IMR-90 (cell line): ENCODE measurements around the gene DISC1. TPM values are rescaled to one million over a fixed set of nuclear protein-coding genes. Genes with fewer than 3 reads are reported as not detected.

Source experiments
- ATAC-seq: fragments of 200-7000 bp; cut with Tn5 transposase; 2 replicates; pipeline ENCODE4 v1.9.1; 2020; ENCODE audit warnings: low read depth, mild to moderate bottlenecking, moderate library complexity
- BruUV-seq: library from RNA; stranded (reverse); fragments of 400-500 nt; replicated peaks from 2 replicates; lab custom pipeline; 2021; lab: Mats Ljungman, UMichigan
- CTCF ChIA-PET: fragments of 300-600 bp; formaldehyde crosslinking; extraction: SDS; loops from one replicate; lab custom pipeline; 2021; ENCODE audit warnings: antibody characterized with exemption; lab: Yijun Ruan, JAX
- POLR2A ChIA-PET: fragments of 300-600 bp; sonication (Branson Sonifier 250); formaldehyde crosslinking; loops from one replicate; lab custom pipeline; 2022; ENCODE audit warnings: antibody characterized with exemption; ENCODE audit not compliant: unreplicated experiment; lab: Charles Lee
- DNase-seq: peaks from one replicate; pipeline ENCODE4 v3.0.0; 2013
- H2AFZ ChIP-seq: replicated peaks from 2 replicates; pipeline ENCODE3; 2013; ENCODE audit warnings: low read length, mild to moderate bottlenecking; ENCODE audit not compliant: poor library complexity
- H2AK5ac ChIP-seq: 2 replicates; pipeline ENCODE4 v1.6.1; 2013; ENCODE audit warnings: low read depth, low read length, inconsistent platforms
- H2AK9ac ChIP-seq: replicated peaks from 2 replicates; pipeline ENCODE3; 2013; ENCODE audit warnings: mild to moderate bottlenecking, low read depth, low read length, moderate library complexity; ENCODE audit not compliant: poor library complexity
- H2BK120ac ChIP-seq: 2 replicates; pipeline ENCODE4 v1.6.1; 2013; ENCODE audit warnings: low read depth, low read length, inconsistent platforms
- H2BK15ac ChIP-seq: 3 replicates; pipeline ENCODE4 v1.6.1; 2013; ENCODE audit warnings: low read depth, low read length, inconsistent platforms
- H2BK20ac ChIP-seq: 2 replicates; pipeline ENCODE4 v1.6.1; 2013; ENCODE audit warnings: low read depth, mild to moderate bottlenecking, inconsistent platforms, low read length, moderate library complexity
- H2BK5ac ChIP-seq: 2 replicates; pipeline ENCODE4 v1.6.1; 2013; ENCODE audit warnings: mild to moderate bottlenecking, low read depth, low read length, inconsistent platforms; ENCODE audit not compliant: poor library complexity, severe bottlenecking
- H3K14ac ChIP-seq: replicated peaks from 2 replicates; pipeline ENCODE4 v1.6.1; 2013; ENCODE audit warnings: low read depth, low read length, inconsistent platforms
- H3K18ac ChIP-seq: 2 replicates; pipeline ENCODE4 v1.6.1; 2013; ENCODE audit warnings: low read depth, low read length, control low read depth
- H3K23ac ChIP-seq: 2 replicates; pipeline ENCODE4 v1.6.1; 2013; ENCODE audit warnings: low read depth, low read length, inconsistent platforms
- H3K27ac ChIP-seq: 2 replicates; pipeline ENCODE4 v1.5.1; 2013; ENCODE audit warnings: mild to moderate bottlenecking, control low read depth, low read length; ENCODE audit not compliant: insufficient read depth
- H3K27me3 ChIP-seq: 2 replicates; pipeline ENCODE4 v1.6.1; 2013; ENCODE audit warnings: low read length; ENCODE audit not compliant: control insufficient read depth, insufficient read depth
- H3K36me3 ChIP-seq: 2 replicates; pipeline ENCODE4 v1.6.1; 2013; ENCODE audit warnings: low read length, mixed read lengths; ENCODE audit not compliant: control insufficient read depth, insufficient read depth
- H3K4ac ChIP-seq: 2 replicates; pipeline ENCODE4 v1.6.1; 2013; ENCODE audit warnings: low read depth, low read length, inconsistent platforms
- H3K4me1 ChIP-seq: 2 replicates; pipeline ENCODE4 v1.6.1; 2013; ENCODE audit warnings: low read length, mixed read lengths; ENCODE audit not compliant: control insufficient read depth, insufficient read depth
- H3K4me2 ChIP-seq: 2 replicates; pipeline ENCODE4 v1.6.1; 2013; ENCODE audit warnings: low read depth, mild to moderate bottlenecking, control low read depth, low read length, moderate library complexity
- H3K4me3 ChIP-seq: 2 replicates; pipeline ENCODE4 v1.5.1; 2013; ENCODE audit warnings: low read depth, mild to moderate bottlenecking, control low read depth, low read length, moderate library complexity; ENCODE audit not compliant: insufficient read depth
- H3K56ac ChIP-seq: 2 replicates; pipeline ENCODE4 v1.6.1; 2013; ENCODE audit warnings: low read length, inconsistent platforms; ENCODE audit not compliant: insufficient read depth; ENCODE audit errors: extremely low read depth
- H3K79me1 ChIP-seq, 2 experiments: 2 replicates each; pipeline ENCODE4 v1.6.1; 2013; ENCODE audit warnings: low read length in 2 of 2, inconsistent platforms in 1 of 2, low read depth in 1 of 2
- H3K9ac ChIP-seq: 2 replicates; pipeline ENCODE4 v1.6.1; 2013; ENCODE audit warnings: low read depth, low read length, control low read depth
- H3K9me1 ChIP-seq: 2 replicates; pipeline ENCODE4 v1.6.1; 2013; ENCODE audit warnings: low read length, inconsistent platforms; ENCODE audit not compliant: insufficient read depth
- H3K9me3 ChIP-seq: 2 replicates; pipeline ENCODE4 v1.6.1; 2013; ENCODE audit warnings: low read length; ENCODE audit not compliant: control insufficient read depth, insufficient read depth
- H4K20me1 ChIP-seq: 2 replicates; pipeline ENCODE4 v1.6.1; 2013; ENCODE audit warnings: low read length, inconsistent platforms; ENCODE audit not compliant: insufficient read depth
- H4K5ac ChIP-seq: 2 replicates; pipeline ENCODE4 v1.6.1; 2013; ENCODE audit warnings: mild to moderate bottlenecking, low read depth, low read length, control low read depth
- H4K8ac ChIP-seq, 2 experiments: 2 replicates each; pipeline ENCODE4 v1.6.1; 2013; ENCODE audit warnings: low read depth in 2 of 2, low read length in 2 of 2, control low read depth in 1 of 2, inconsistent platforms in 1 of 2
- H4K91ac ChIP-seq: 2 replicates; pipeline ENCODE4 v1.6.1; 2013; ENCODE audit warnings: low read depth, low read length, inconsistent platforms; ENCODE audit not compliant: insufficient read depth
- CEBPB ChIP-seq: IDR thresholded peaks from 2 replicates; pipeline ENCODE4 v1.6.1; 2012; ENCODE audit warnings: low read depth, low read length, improper control_type of control experiment
- CHD1 ChIP-seq: IDR thresholded peaks from 2 replicates; pipeline ENCODE4 v1.6.1; 2012; ENCODE audit warnings: low read depth, low read length, improper control_type of control experiment
- CTCF ChIP-seq: conservative IDR thresholded peaks from 2 replicates; pipeline ENCODE4 v1.5.1; 2012; ENCODE audit warnings: mild to moderate bottlenecking, low read depth, low read length, improper control_type of control experiment
- ELK1 ChIP-seq: fragments of 150-350 bp; IDR thresholded peaks from 2 replicates; pipeline ENCODE4 v1.6.1; 2016; ENCODE audit warnings: low read depth, mild to moderate bottlenecking, low read length, moderate library complexity, borderline replicate concordance
- MAFK ChIP-seq: IDR thresholded peaks from 2 replicates; pipeline ENCODE4 v1.6.1; 2012; ENCODE audit warnings: low read depth, low read length, improper control_type of control experiment
- MAZ ChIP-seq: IDR thresholded peaks from 2 replicates; pipeline ENCODE4 v1.6.1; 2012; ENCODE audit warnings: low read depth, mild to moderate bottlenecking, low read length, improper control_type of control experiment, moderate library complexity, borderline replicate concordance
- MXI1 ChIP-seq: IDR thresholded peaks from 2 replicates; pipeline ENCODE4 v1.6.1; 2012; ENCODE audit warnings: low read depth, mild to moderate bottlenecking, low read length, moderate library complexity, borderline replicate concordance
- NFE2L2 ChIP-seq: fragments of 150-350 bp; IDR thresholded peaks from 2 replicates; pipeline ENCODE4 v1.6.1; 2016; ENCODE audit warnings: low read depth, mild to moderate bottlenecking, low read length
- POLR2A ChIP-seq: IDR thresholded peaks from 2 replicates; pipeline ENCODE4 v1.6.1; 2012; ENCODE audit warnings: mild to moderate bottlenecking, low read depth, low read length
- RAD21 ChIP-seq: IDR thresholded peaks from 2 replicates; pipeline ENCODE4 v1.6.1; 2012; ENCODE audit warnings: low read length, improper control_type of control experiment
- RCOR1 ChIP-seq: IDR thresholded peaks from 2 replicates; pipeline ENCODE4 v1.6.1; 2012; ENCODE audit warnings: mild to moderate bottlenecking, low read length, improper control_type of control experiment; ENCODE audit not compliant: insufficient replicate concordance
- SMC3 ChIP-seq: fragments of 150-350 bp; IDR thresholded peaks from 2 replicates; pipeline ENCODE4 v1.6.1; 2016; ENCODE audit warnings: low read depth, mild to moderate bottlenecking, antibody characterized with exemption, low read length, moderate library complexity
- USF2 ChIP-seq: fragments of 150-350 bp; IDR thresholded peaks from 2 replicates; pipeline ENCODE4 v1.6.1; 2017; ENCODE audit warnings: mild to moderate bottlenecking, antibody characterized with exemption, low read length, low read depth
- WGBS, 2 experiments: methylation state at CpG; one replicate each; pipeline versions ENCODE4 v1.1.5 to v1.1.7; 2013; ENCODE audit warnings: missing lambda C conversion rate in 2 of 2; ENCODE audit not compliant: insufficient read length in 1 of 2; ENCODE audit errors: extremely low coverage in 2 of 2; 5-methylcytosine and 5-hydroxymethylcytosine counted together
- dilution Hi-C: fragments of 300-500 bp; cut with HindIII; formaldehyde crosslinking; loops from one replicate; pipeline ENCODE4 v1.14.3; 2018; ENCODE audit warnings: low sequenced_read_pairs; ENCODE audit not compliant: unreplicated experiment
- in situ Hi-C: fragments of 300-500 bp; cut with MboI; formaldehyde crosslinking; loops from 3 replicates; pipeline ENCODE4 v1.14.3; 2019; ENCODE audit warnings: low sequenced_read_pairs, inconsistent platforms, mixed read lengths
- intact Hi-C: fragments of 100-400 bp; cut with micrococcal nuclease; formaldehyde crosslinking; loops from 2 replicates; pipeline ENCODE4 v1.10.0; 2022
- polyA plus RNA-seq, 3 experiments: library from polyadenylated mRNA; depleted of rRNA; stranded (reverse); fragments of >200 nt; gene quantifications; 2 replicates each; pipeline ENCODE4 v1.2.3, GENCODE V29; 2012; ENCODE audit warnings: low replicate concordance in 1 of 3
- total RNA-seq: library from RNA; depleted of rRNA; stranded (reverse); fragments of >200 nt; gene quantifications from 2 replicates; pipeline ENCODE4 v1.2.3, GENCODE V29; 2012

DISC1 gene
- total and polyA plus RNA-seq, 2 of the 4 experiments (the other 2 are of a cell fraction) = 2.2 to 7.0 TPM

GRCh38 chr1:231801042-231801585 lies 174.5 kb downstream of the DISC1 start:
- H3K79me1 ChIP-seq = no peaks in the 10 kb centered on the region
- ChIA-PET CTCF (interaction anchor here (0.7 kb wide), 1 partner anchor 20 kb away, joined by 3 read pairs; no protein-coding TSS in a partner anchor), POLR2A (no interaction called here)
- H3K9me3 ChIP-seq = no peaks in the 10 kb centered on the region
- intact Hi-C loops (no loop called here), dilution Hi-C loops (no loop called here), in situ Hi-C loops (no loop called here)
- TF ChIP-seq ELK1 (no peak), RAD21 (no peak), CHD1 (no peak), NFE2L2 (no peak), USF2 (no peak), SMC3 (no peak), MAFK (no peak), MXI1 (no peak), MAZ (no peak), POLR2A (no peak), CEBPB (no peak), CTCF (no peak), RCOR1 (no peak)
- no peak overlapping the region for H3K4me2 ChIP-seq
- no peaks in the 10 kb centered on the region for H4K20me1 ChIP-seq
- no peaks in the 10 kb centered on the region for H3K27me3 ChIP-seq
- no peaks in the 10 kb centered on the region for H3K36me3 ChIP-seq
- H2AK5ac ChIP-seq = no peak overlapping the region
- H2BK15ac ChIP-seq = no peak overlapping the region
- H3K4ac ChIP-seq = no peak overlapping the region
- no peak overlapping the region for H2AK9ac ChIP-seq
- no peak overlapping the region for H2BK120ac ChIP-seq
- no peak overlapping the region for H3K56ac ChIP-seq
- H3K9ac ChIP-seq = no peak overlapping the region
- H3K18ac ChIP-seq = no peak overlapping the region
- DNase-seq = no peak
- no peak overlapping the region for H4K91ac ChIP-seq
- H3K23ac ChIP-seq = no peak overlapping the region
- H3K14ac ChIP-seq = no peak overlapping the region
- no peak overlapping the region for H2AFZ ChIP-seq
- H3K4me3 ChIP-seq = no peak overlapping the region
- H3K4me1 ChIP-seq = no peaks in the 10 kb centered on the region
- H4K8ac ChIP-seq = no peak overlapping the region
- BruUV-seq = no TSS peak
- H2BK5ac ChIP-seq = no peak overlapping the region
- no peaks in the 10 kb centered on the region for H3K9me1 ChIP-seq
- no peak for ATAC-seq
- 100% methylated on average over 1 of the region's 6 CpGs; no CpG with 5 or more reads in 1 of the 2 experiments for WGBS, 2 experiments
- H3K27ac ChIP-seq = no peak overlapping the region
- no peak overlapping the region for H2BK20ac ChIP-seq
- H4K5ac ChIP-seq = no peak overlapping the region
